AG09309 (cell line): ENCODE data around the gene ATAD3B.
"Not testable (repeated sequence)": the region's sequence is repeated elsewhere in the genome, so short reads cannot be mapped to it uniquely, and the experiment has no call there.

Experiments
- DNase-seq: peaks from one replicate; pipeline ENCODE4 v3.0.0-alpha.2; 2010; ENCODE audit warnings: low read depth
- H3K4me3 ChIP-seq: 2 replicates; pipeline ENCODE4 v1.5.1; 2011; ENCODE audit warnings: mild to moderate bottlenecking, low read depth, low read length, moderate library complexity; ENCODE audit not compliant: control insufficient read depth
- TF ChIP-seq, protein P1 (sequence below): IDR thresholded peaks from 2 replicates; pipeline ENCODE4 v1.5.1; 2011; ENCODE audit warnings: mild to moderate bottlenecking, low read depth, low read length, inconsistent platforms; ENCODE audit not compliant: insufficient read depth, control insufficient read depth; ENCODE audit errors: missing control alignments

The ATAD3B gene

GRCh38 chr1:1479547-1480487 is 8.3 kb downstream of the ATAD3B start:
- DNase-seq, result no peak
- TF ChIP-seq, protein P1, sequence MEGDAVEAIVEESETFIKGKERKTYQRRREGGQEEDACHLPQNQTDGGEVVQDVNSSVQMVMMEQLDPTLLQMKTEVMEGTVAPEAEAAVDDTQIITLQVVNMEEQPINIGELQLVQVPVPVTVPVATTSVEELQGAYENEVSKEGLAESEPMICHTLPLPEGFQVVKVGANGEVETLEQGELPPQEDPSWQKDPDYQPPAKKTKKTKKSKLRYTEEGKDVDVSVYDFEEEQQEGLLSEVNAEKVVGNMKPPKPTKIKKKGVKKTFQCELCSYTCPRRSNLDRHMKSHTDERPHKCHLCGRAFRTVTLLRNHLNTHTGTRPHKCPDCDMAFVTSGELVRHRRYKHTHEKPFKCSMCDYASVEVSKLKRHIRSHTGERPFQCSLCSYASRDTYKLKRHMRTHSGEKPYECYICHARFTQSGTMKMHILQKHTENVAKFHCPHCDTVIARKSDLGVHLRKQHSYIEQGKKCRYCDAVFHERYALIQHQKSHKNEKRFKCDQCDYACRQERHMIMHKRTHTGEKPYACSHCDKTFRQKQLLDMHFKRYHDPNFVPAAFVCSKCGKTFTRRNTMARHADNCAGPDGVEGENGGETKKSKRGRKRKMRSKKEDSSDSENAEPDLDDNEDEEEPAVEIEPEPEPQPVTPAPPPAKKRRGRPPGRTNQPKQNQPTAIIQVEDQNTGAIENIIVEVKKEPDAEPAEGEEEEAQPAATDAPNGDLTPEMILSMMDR, result no peak
- H3K4me3 ChIP-seq, result no peak overlapping the region

GRCh38 chr1:1480488-1480867 is 8.9 kb downstream of the ATAD3B start:
- not testable (repeated sequence) for DNase-seq, H3K4me3 ChIP-seq

DNA sequence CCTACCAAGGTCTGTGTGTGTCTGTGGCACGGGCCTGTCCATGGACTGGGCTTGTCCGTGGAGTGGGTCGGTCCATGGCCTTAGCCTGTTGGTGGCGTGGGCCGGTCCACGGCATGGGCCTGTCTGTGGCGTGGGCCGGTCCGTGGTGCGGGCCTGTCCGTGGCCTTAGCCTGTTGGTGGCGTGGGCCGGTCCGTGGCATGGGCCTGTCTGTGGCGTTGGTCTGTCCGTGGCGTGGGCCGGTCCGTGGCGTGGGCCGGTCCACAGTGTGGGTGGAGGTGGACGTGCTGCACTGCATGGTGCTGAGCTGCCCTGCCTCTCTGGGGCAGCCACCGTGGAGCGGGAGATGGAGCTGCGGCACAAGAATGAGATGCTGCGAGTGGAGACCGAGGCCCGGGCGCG is 10.2 kb downstream of the ATAD3B start:
- DNase-seq, H3K4me3 ChIP-seq: not testable (repeated sequence)

- TF ChIP-seq, protein P1, result no peak
- no peak overlapping the region for H3K4me3 ChIP-seq
- DNase-seq, result no peak
Measured at GRCh38 chr1:1482856-1483255, 11.3 kb downstream of the ATAD3B start.

DNA sequence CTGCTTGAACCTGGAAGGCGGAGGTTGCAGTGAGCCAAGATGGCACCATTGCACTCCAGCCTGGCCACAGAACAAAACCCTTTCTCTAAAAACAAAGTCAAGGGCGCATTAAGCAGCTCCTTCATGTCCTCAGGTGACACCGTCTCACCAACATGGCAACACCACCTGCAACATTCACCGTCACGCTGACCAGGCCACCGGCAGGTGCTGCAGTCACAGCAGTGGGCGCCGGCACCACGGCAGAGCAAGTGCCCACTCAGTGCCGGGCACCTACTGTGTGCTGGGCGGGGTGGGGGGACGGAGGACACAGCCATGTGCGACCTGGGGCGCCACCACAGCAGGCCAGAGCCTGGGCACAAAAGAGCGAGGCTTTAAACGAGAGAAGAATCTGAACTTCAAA is 12.1 kb downstream of the ATAD3B start:
- no peak for DNase-seq
- TF ChIP-seq, protein P1, result no peak
- H3K4me3 ChIP-seq, result no peak overlapping the region

DNA sequence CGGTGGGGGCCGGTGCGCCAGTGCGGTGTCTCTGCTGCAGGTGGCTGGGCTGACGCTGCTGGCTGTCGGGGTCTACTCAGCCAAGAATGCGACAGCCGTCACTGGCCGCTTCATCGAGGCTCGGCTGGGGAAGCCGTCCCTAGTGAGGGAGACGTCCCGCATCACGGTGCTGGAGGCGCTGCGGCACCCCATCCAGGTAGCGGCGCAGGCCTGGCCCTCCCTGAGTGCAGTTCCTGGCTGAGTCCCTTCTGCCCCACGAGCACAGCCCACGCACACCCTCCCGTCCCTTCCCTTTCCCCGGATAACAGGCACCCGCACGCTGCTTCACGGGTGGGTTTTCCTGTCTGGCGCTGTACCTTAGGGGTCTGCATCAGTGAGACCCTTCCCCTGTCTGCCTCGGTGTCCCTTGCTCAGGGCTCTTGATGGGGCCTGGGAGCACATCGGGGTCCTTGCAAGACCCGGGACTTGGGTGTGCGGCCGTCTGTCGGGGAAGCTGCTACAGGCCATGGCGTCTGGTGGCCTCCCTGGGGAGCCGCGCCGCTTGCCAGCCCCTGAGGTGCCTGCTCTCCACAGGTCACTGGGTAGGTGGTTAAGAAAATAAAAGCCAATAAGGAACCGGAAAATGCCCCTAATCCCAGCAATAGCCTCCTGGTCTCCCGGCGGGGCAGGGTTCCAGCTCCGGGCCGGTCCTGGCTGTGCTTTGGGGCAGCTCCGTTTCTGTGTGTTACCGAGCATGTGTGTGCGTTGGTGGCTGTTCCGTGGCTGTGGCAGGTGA is 13.6 kb downstream of the ATAD3B start:
- DNase-seq, H3K4me3 ChIP-seq: not testable (repeated sequence)

DNA sequence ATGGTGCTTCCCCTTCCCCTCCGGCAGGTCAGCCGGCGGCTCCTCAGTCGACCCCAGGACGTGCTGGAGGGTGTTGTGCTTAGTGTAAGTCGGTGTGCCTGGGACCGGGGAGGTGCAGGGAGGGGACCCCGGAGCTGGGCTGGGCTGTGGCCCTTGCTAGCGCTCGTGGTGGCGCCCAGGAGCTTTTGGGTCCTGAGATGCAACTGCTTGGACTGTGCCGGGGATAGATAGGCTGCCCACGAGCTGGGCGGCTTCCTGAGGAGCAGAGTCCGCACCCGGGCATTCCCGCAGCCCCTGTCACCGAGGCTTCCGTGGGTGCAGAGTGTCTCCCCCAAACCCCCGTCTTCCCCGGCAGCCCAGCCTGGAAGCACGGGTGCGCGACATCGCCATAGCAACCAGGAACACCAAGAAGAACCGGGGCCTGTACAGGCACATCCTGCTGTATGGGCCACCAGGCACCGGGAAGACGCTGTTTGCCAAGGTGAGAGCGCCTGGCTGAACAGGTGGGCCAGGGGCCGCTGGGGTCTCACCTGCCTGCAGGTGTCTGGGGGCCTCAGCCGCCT is 14.3 kb downstream of the ATAD3B start:
- H3K4me3 ChIP-seq, DNase-seq: not testable (repeated sequence)

- TF ChIP-seq, protein P1, result no peak
- DNase-seq, result no peak
- H3K4me3 ChIP-seq, result no peak overlapping the region
Measured at GRCh38 chr1:1487701-1488100, 16.1 kb downstream of the ATAD3B start.
